Osteoblast (primary cell): Measurements from ENCODE around the gene RPS10. TPM values are rescaled to one million over a fixed set of nuclear protein-coding genes. Genes with fewer than 3 reads are reported as not detected.

Experiments
- DNase-seq: peaks from one replicate; pipeline ENCODE4 v3.0.0; 2011; ENCODE audit warnings: low spot score, mixed read lengths; ENCODE audit not compliant: insufficient read length; ENCODE audit errors: missing footprints
- H2AFZ ChIP-seq: 2 replicates; pipeline ENCODE4 v1.6.0; 2011; ENCODE audit warnings: mild to moderate bottlenecking, low read length
- H3K27ac ChIP-seq: 2 replicates; pipeline ENCODE4 v1.5.1; 2011; ENCODE audit warnings: mild to moderate bottlenecking, low read depth, low read length, moderate library complexity
- H3K27me3 ChIP-seq: 2 replicates; pipeline ENCODE4 v1.6.0; 2012; ENCODE audit warnings: mild to moderate bottlenecking, control low read depth, inconsistent platforms, low read length, moderate library complexity; ENCODE audit not compliant: insufficient read depth
- H3K36me3 ChIP-seq: 2 replicates; pipeline ENCODE4 v1.5.1; 2011; ENCODE audit warnings: mild to moderate bottlenecking, low read length, control low read depth, moderate library complexity; ENCODE audit not compliant: insufficient read depth
- H3K4me1 ChIP-seq: 2 replicates; pipeline ENCODE4 v1.5.1; 2011; ENCODE audit warnings: mild to moderate bottlenecking, low read length, control low read depth, moderate library complexity; ENCODE audit not compliant: insufficient read depth
- H3K4me2 ChIP-seq: 2 replicates; pipeline ENCODE4 v1.6.0; 2011; ENCODE audit warnings: mild to moderate bottlenecking, low read length; ENCODE audit not compliant: insufficient read depth
- H3K4me3 ChIP-seq: fragments of 200-600 bp; sonication (generic); 3 replicates; pipeline ENCODE4 v1.5.1; 2012; ENCODE audit warnings: mild to moderate bottlenecking, low read length, inconsistent platforms; ENCODE audit not compliant: insufficient read depth
- H3K79me2 ChIP-seq: 2 replicates; pipeline ENCODE4 v1.6.0; 2012; ENCODE audit warnings: mild to moderate bottlenecking, low read length, control low read depth, inconsistent platforms; ENCODE audit not compliant: insufficient read depth
- H3K9me3 ChIP-seq: 2 replicates; pipeline ENCODE4 v1.5.1; 2011; ENCODE audit warnings: low read depth, low read length, control low read depth
- H4K20me1 ChIP-seq: 2 replicates; pipeline ENCODE4 v1.6.0; 2012; ENCODE audit warnings: mild to moderate bottlenecking, low read length, control low read depth; ENCODE audit not compliant: insufficient read depth
- CTCF ChIP-seq: IDR thresholded peaks from 2 replicates; pipeline ENCODE4 v1.5.1; 2011; ENCODE audit warnings: mild to moderate bottlenecking, low read depth, low read length, moderate library complexity; ENCODE audit errors: extremely low read depth
- total RNA-seq: library from RNA; depleted of rRNA; stranded (reverse); fragments of >200 nt; gene quantifications from 2 replicates; pipeline ENCODE4 v1.2.3, GENCODE V29; 2012

The RPS10 gene
- 1,993 and 2,228 TPM in 2 replicates for total RNA-seq

- peak; percentile 98 for DNase-seq
- Histone ChIP-seq H3K27ac (peak within 1 kb of the TSS; percentile 83), H3K79me2 (peaks cover 46% of the 10 kb centered on the region), H3K9me3 (no peaks in the 10 kb centered on the region), H2AFZ (peak within 1 kb of the TSS; percentile 80), H3K4me1 (peaks cover 23% of the 10 kb centered on the region), H3K4me3 (peak within 1 kb of the TSS; percentile 82), H3K27me3 (no peaks in the 10 kb centered on the region), H3K4me2 (peak within 1 kb of the TSS; percentile 96), H4K20me1 (peaks cover 33% of the 10 kb centered on the region), H3K36me3 (peaks cover 40% of the 10 kb centered on the region)
- no peak for TF ChIP-seq CTCF
These were observed at the start of gene RPS10 for GRCh38 chr6:34425498-34426410. Gene RPS10 (minus strand): TSS chr6:34426069. CDS start chr6:34425221, 848 bp downstream.

DNA sequence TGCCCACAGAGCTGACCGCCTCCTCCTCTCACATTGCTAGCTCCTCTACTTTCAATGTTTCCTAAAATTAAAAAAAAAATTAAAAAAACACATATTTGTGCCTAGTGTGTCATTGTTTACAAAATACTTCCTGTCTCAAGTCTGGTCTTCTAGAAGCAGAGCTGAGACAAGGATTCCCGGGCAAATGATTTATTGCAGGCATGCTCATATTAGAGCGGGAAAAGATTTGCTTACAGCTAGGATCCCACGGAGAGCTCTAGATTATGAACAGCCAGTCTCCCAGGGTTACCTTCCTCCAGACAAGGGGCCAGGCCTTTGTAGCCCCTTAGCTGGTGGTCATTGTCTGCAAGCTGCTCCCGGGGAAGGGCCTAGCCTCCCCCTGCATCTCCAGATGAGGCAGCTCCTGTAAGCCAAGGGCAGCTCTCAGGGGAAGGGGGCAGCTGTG lies 49.4 kb upstream of the RPS10 start:
- H3K36me3 ChIP-seq = no peaks in the 10 kb centered on the region
- no peak for TF ChIP-seq CTCF
- no peaks in the 10 kb centered on the region for H3K79me2 ChIP-seq
- H4K20me1 ChIP-seq = no peaks in the 10 kb centered on the region
- H3K27ac ChIP-seq = no peak overlapping the region
- DNase-seq = no peak
- no peaks in the 10 kb centered on the region for H3K4me1 ChIP-seq
- no peak overlapping the region for H2AFZ ChIP-seq
- H3K9me3 ChIP-seq = peaks cover 2% of the 10 kb centered on the region
- no peaks in the 10 kb centered on the region for H3K27me3 ChIP-seq
- no peak overlapping the region for H3K4me2 ChIP-seq
- H3K4me3 ChIP-seq = no peak overlapping the region

DNA sequence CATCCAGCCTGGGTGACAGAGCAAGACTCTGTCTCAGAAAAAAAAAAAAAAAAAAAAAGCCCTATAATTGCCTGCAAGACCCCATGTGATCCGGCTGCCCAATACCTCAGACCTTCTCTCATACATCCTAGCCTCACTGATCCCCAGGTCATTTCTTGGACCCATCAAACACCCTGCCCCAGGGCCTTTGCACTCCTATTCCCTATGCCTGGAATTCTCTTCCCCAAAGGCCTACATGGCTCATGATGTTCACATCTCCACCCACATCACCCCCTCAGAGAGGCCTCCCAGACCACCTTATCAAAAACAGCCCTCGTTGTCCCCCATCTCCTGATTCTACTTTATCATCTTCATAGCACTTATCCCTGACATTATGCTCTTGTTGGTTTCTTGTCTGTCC lies 48.9 kb upstream of the RPS10 start:
- Histone ChIP-seq H3K27me3 (no peaks in the 10 kb centered on the region), H3K27ac (no peak overlapping the region), H3K36me3 (no peaks in the 10 kb centered on the region), H3K4me1 (no peaks in the 10 kb centered on the region), H3K4me2 (no peak overlapping the region), H3K79me2 (no peaks in the 10 kb centered on the region), H4K20me1 (no peaks in the 10 kb centered on the region), H3K9me3 (peaks cover 2% of the 10 kb centered on the region), H3K4me3 (no peak overlapping the region), H2AFZ (no peak overlapping the region)
- DNase-seq = no peak
- no peak for TF ChIP-seq CTCF

DNA sequence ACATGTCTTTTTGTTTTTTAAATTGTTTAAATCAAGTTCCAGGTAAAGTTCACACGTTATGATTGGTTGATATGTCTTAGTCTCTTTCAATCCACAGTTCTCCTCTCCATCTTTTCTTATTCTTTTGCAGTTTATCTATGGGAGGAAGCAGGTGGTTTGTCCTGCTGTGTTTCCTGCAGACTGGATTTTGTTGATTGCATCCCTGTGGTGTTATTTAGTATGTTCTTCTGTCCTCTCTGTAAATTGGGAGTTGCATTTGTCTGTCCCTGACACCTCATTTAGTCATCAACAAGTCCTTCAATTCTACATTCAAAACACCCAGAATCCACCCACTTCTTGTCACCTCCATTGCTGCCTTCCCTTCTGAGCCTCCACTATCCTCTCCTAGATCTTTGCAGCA lies 48.1 kb upstream of the RPS10 start:
- Histone ChIP-seq H3K4me2 (no peak overlapping the region), H4K20me1 (no peaks in the 10 kb centered on the region), H3K36me3 (no peaks in the 10 kb centered on the region), H3K27me3 (no peaks in the 10 kb centered on the region), H3K4me3 (no peak overlapping the region), H3K4me1 (no peaks in the 10 kb centered on the region), H3K9me3 (peaks cover 2% of the 10 kb centered on the region), H3K79me2 (no peaks in the 10 kb centered on the region), H2AFZ (no peak overlapping the region), H3K27ac (no peak overlapping the region)
- no peak for TF ChIP-seq CTCF
- DNase-seq = no peak
